Adipocyte (in vitro differentiated cells): ENCODE data around the gene GGT5.
"Not testable (repeated sequence)": the region's sequence is repeated elsewhere in the genome, so short reads cannot be mapped to it uniquely, and the experiment has no call there.

Experiments used
- DNase-seq: peaks from one replicate; pipeline ENCODE4 v3.0.0-alpha.2; 2015; ENCODE audit warnings: low read depth
- H3K27me3 ChIP-seq: replicated peaks from 2 replicates; pipeline ENCODE4 v1.7.0; 2013; ENCODE audit warnings: mild to moderate bottlenecking, low read length, moderate library complexity; ENCODE audit not compliant: control insufficient read depth, insufficient read depth
- H3K36me3 ChIP-seq: 2 replicates; pipeline ENCODE4 v1.7.0; 2013; ENCODE audit warnings: low read length, mild to moderate bottlenecking, moderate library complexity; ENCODE audit not compliant: control insufficient read depth, insufficient read depth, severe bottlenecking
- H3K4me1 ChIP-seq: 2 replicates; pipeline ENCODE4 v1.7.0; 2013; ENCODE audit warnings: mild to moderate bottlenecking, low read length, moderate library complexity; ENCODE audit not compliant: control insufficient read depth, insufficient read depth
- H3K4me3 ChIP-seq: 2 replicates; pipeline ENCODE4 v1.7.0; 2013; ENCODE audit warnings: mild to moderate bottlenecking, low read length, moderate library complexity
- H3K9ac ChIP-seq: 2 replicates; pipeline ENCODE4 v1.7.0; 2013; ENCODE audit warnings: mild to moderate bottlenecking, low read length, moderate library complexity
- H3K9me3 ChIP-seq: 2 replicates; pipeline ENCODE4 v1.7.0; 2013; ENCODE audit warnings: mild to moderate bottlenecking, low read length, moderate library complexity; ENCODE audit not compliant: control insufficient read depth

The GGT5 gene

GRCh38 chr22:24185001-24185500 lies 59.8 kb downstream of the GGT5 start:
- Histone ChIP-seq H3K9ac (no peak overlapping the region), H3K4me3 (no peak overlapping the region), H3K36me3 (peaks cover 2% of the 10 kb centered on the region), H3K9me3 (no peaks in the 10 kb centered on the region), H3K4me1 (peaks cover 12% of the 10 kb centered on the region), H3K27me3 (no peaks in the 10 kb centered on the region)
- no peak for DNase-seq

- DNase-seq = no peak
- no peaks in the 10 kb centered on the region for H3K9me3 ChIP-seq
- no peak overlapping the region for H3K4me3 ChIP-seq
- H3K4me1 ChIP-seq = peaks cover 3% of the 10 kb centered on the region
- H3K9ac ChIP-seq = no peak overlapping the region
- peaks cover 2% of the 10 kb centered on the region for H3K36me3 ChIP-seq
- H3K27me3 ChIP-seq = no peaks in the 10 kb centered on the region
These were observed 60.7 kb downstream of the GGT5 start for GRCh38 chr22:24184057-24184798.

- no peaks in the 10 kb centered on the region for H3K27me3 ChIP-seq
- peaks cover 1% of the 10 kb centered on the region for H3K36me3 ChIP-seq
- H3K4me1 ChIP-seq = peaks cover 3% of the 10 kb centered on the region
- H3K9ac ChIP-seq = no peak overlapping the region
- H3K4me3 ChIP-seq = no peak overlapping the region
- no peak for DNase-seq
- no peaks in the 10 kb centered on the region for H3K9me3 ChIP-seq
These were observed 61.4 kb downstream of the GGT5 start for GRCh38 chr22:24183321-24184031.

GRCh38 chr22:24182900-24183246 lies 62.0 kb downstream of the GGT5 start:
- DNase-seq, H3K9me3 ChIP-seq, H3K27me3 ChIP-seq, H3K9ac ChIP-seq, H3K4me1 ChIP-seq, H3K36me3 ChIP-seq, H3K4me3 ChIP-seq: not testable (repeated sequence)

- Histone ChIP-seq H3K9me3 (no peaks in the 10 kb centered on the region), H3K4me3 (peak overlapping the region; percentile 66), H3K9ac (peak overlapping the region; percentile 83), H3K27me3 (no peaks in the 10 kb centered on the region), H3K36me3 (no peaks in the 10 kb centered on the region), H3K4me1 (peaks cover 3% of the 10 kb centered on the region)
- no peak for DNase-seq
These were observed 62.6 kb downstream of the GGT5 start for GRCh38 chr22:24181996-24182899.

GRCh38 chr22:24181088-24181995 lies 63.5 kb downstream of the GGT5 start, which contains the start of gene SUSD2:
SUSD2 (plus strand) TSS chr22:24181487; CDS start chr22:24181520, 33 bp downstream.
- Histone ChIP-seq H3K27me3 (no peaks in the 10 kb centered on the region), H3K4me3 (peak within 1 kb of the TSS; percentile 66), H3K9me3 (no peaks in the 10 kb centered on the region), H3K4me1 (peaks cover 3% of the 10 kb centered on the region), H3K9ac (peak within 1 kb of the TSS; percentile 83), H3K36me3 (no peaks in the 10 kb centered on the region)
- DNase-seq = no peak

GRCh38 chr22:24180316-24181087 lies 64.4 kb downstream of the GGT5 start:
- Histone ChIP-seq H3K9me3 (no peaks in the 10 kb centered on the region), H3K27me3 (no peaks in the 10 kb centered on the region), H3K9ac (no peak overlapping the region), H3K36me3 (no peaks in the 10 kb centered on the region), H3K4me1 (peaks cover 3% of the 10 kb centered on the region), H3K4me3 (no peak overlapping the region)
- no peak for DNase-seq

- H3K36me3 ChIP-seq = no peaks in the 10 kb centered on the region
- no peak overlapping the region for H3K9ac ChIP-seq
- H3K9me3 ChIP-seq = no peaks in the 10 kb centered on the region
- no peak for DNase-seq
- peaks cover 7% of the 10 kb centered on the region for H3K4me1 ChIP-seq
- H3K4me3 ChIP-seq = no peak overlapping the region
- no peaks in the 10 kb centered on the region for H3K27me3 ChIP-seq
These were observed 65.2 kb downstream of the GGT5 start for GRCh38 chr22:24179478-24180210.

- no peaks in the 10 kb centered on the region for H3K36me3 ChIP-seq
- H3K27me3 ChIP-seq = no peaks in the 10 kb centered on the region
- H3K9ac ChIP-seq = no peak overlapping the region
- no peak for DNase-seq
- peaks cover 12% of the 10 kb centered on the region for H3K4me1 ChIP-seq
- no peaks in the 10 kb centered on the region for H3K9me3 ChIP-seq
- no peak overlapping the region for H3K4me3 ChIP-seq
These were observed 66.1 kb downstream of the GGT5 start for GRCh38 chr22:24178502-24179440.
